GM12878 (cell line): ENCODE measurements around the gene CKS1B. TPM values are rescaled to one million over a fixed set of nuclear protein-coding genes. Genes with fewer than 3 reads are reported as not detected.

Experiments
- BACH1 ChIP-seq: fragments of 450-650 bp; IDR thresholded peaks from 2 replicates; pipeline ENCODE4 v1.6.1; 2017; ENCODE audit warnings: mild to moderate bottlenecking, borderline replicate concordance
- CBFB ChIP-seq: IDR thresholded peaks from 2 replicates; pipeline ENCODE4 v1.6.1; 2016; ENCODE audit warnings: antibody characterized with exemption, low read depth
- ETV6 ChIP-seq, 2 experiments: fragments of 450-650 bp in 1 of 2; IDR thresholded peaks in 1 of 2; conservative IDR thresholded peaks in 1 of 2; 2 replicates each; pipeline ENCODE4 v1.6.1; 2014; ENCODE audit warnings: antibody characterized with exemption in 1 of 2, borderline replicate concordance in 1 of 2, low read depth in 1 of 2, mild to moderate bottlenecking in 1 of 2, moderate library complexity in 1 of 2
- EZH2 ChIP-seq: IDR thresholded peaks from 2 replicates; pipeline ENCODE4 v1.6.1; 2012; ENCODE audit warnings: low read depth, mild to moderate bottlenecking, control low read depth, inconsistent platforms, low read length, borderline replicate concordance; ENCODE audit not compliant: control insufficient read depth
- FOS ChIP-seq: IDR thresholded peaks from 3 replicates; pipeline ENCODE4 v1.6.1; 2011; ENCODE audit warnings: borderline replicate concordance; ENCODE audit not compliant: insufficient read length; ENCODE audit errors: extremely low read depth
- FOXM1 ChIP-seq: IDR thresholded peaks from 2 replicates; pipeline ENCODE4 v1.6.1; 2012; ENCODE audit warnings: low read depth, mild to moderate bottlenecking, inconsistent platforms, low read length, moderate library complexity
- HDGF ChIP-seq: fragments of 450-650 bp; IDR thresholded peaks from 2 replicates; pipeline ENCODE4 v1.6.1; 2016; ENCODE audit warnings: antibody characterized with exemption
- IKZF2 ChIP-seq, 2 experiments: fragments of 450-650 bp; IDR thresholded peaks; 2 replicates each; pipeline ENCODE4 v1.6.1; 2017; ENCODE audit warnings: mild to moderate bottlenecking in 2 of 2, moderate library complexity in 2 of 2
- IRF4 ChIP-seq: IDR thresholded peaks from 2 replicates; pipeline ENCODE4 v1.6.1; 2011; ENCODE audit warnings: low read depth, low read length
- LARP7 ChIP-seq: fragments of 450-650 bp; IDR thresholded peaks from 2 replicates; pipeline ENCODE4 v1.6.1; 2017; ENCODE audit warnings: mild to moderate bottlenecking
- MTA2 ChIP-seq: fragments of 450-650 bp; IDR thresholded peaks from 2 replicates; pipeline ENCODE4 v1.6.1; 2016; ENCODE audit warnings: low read depth, mild to moderate bottlenecking, moderate library complexity
- NFIC ChIP-seq: IDR thresholded peaks from 2 replicates; pipeline ENCODE4 v1.6.1; 2012; ENCODE audit warnings: low read depth, mild to moderate bottlenecking, inconsistent platforms, low read length, moderate library complexity
- NFYA ChIP-seq: IDR thresholded peaks from 2 replicates; pipeline ENCODE4 v1.6.1; 2011; ENCODE audit warnings: low read depth, mild to moderate bottlenecking, low read length, improper control_type of control experiment, borderline replicate concordance
- PAX8 ChIP-seq: fragments of 450-650 bp; IDR thresholded peaks from 2 replicates; pipeline ENCODE4 v1.6.1; 2017; ENCODE audit warnings: mild to moderate bottlenecking, moderate library complexity
- PML ChIP-seq: IDR thresholded peaks from 2 replicates; pipeline ENCODE4 v1.6.1; 2012; ENCODE audit warnings: low read length, inconsistent platforms
- POLR2AphosphoS5 ChIP-seq: IDR thresholded peaks from 2 replicates; pipeline ENCODE4 v1.6.1; 2011; ENCODE audit warnings: mild to moderate bottlenecking, low read length, inconsistent platforms
- RAD51 ChIP-seq: fragments of 450-650 bp; IDR thresholded peaks from 2 replicates; pipeline ENCODE4 v1.6.1; 2016; ENCODE audit warnings: moderate library complexity, mild to moderate bottlenecking, inconsistent platforms
- RB1 ChIP-seq: fragments of 450-650 bp; formaldehyde crosslinking; IDR thresholded peaks from 2 replicates; pipeline ENCODE4 v1.6.1; 2017; ENCODE audit warnings: mild to moderate bottlenecking, borderline replicate concordance
- SIN3A ChIP-seq: IDR thresholded peaks from 2 replicates; pipeline ENCODE4 v1.6.1; 2012; ENCODE audit warnings: low read depth, low read length, improper control_type of control experiment
- SREBF2 ChIP-seq: IDR thresholded peaks from 2 replicates; pipeline ENCODE4 v1.6.1; 2012; ENCODE audit warnings: mild to moderate bottlenecking, low read length
- STAT3 ChIP-seq: IDR thresholded peaks from 2 replicates; pipeline ENCODE4 v1.6.1; 2011; ENCODE audit warnings: low read depth, low read length, improper control_type of control experiment
- TBL1XR1 ChIP-seq: IDR thresholded peaks from 2 replicates; pipeline ENCODE4 v1.6.1; 2012; ENCODE audit warnings: low read depth, low read length, improper control_type of control experiment
- YBX1 ChIP-seq: fragments of 450-650 bp; IDR thresholded peaks from 2 replicates; pipeline ENCODE4 v1.6.1; 2016; ENCODE audit warnings: antibody characterized with exemption
- ZBED1 ChIP-seq: IDR thresholded peaks from 2 replicates; pipeline ENCODE4 v1.6.1; 2016; ENCODE audit warnings: borderline replicate concordance
- ZNF207 ChIP-seq: fragments of 450-650 bp; IDR thresholded peaks from 2 replicates; pipeline ENCODE4 v1.6.1; 2014; ENCODE audit warnings: antibody characterized with exemption, mild to moderate bottlenecking, borderline replicate concordance
- ZNF24 ChIP-seq: fragments of 450-650 bp; IDR thresholded peaks from 2 replicates; pipeline ENCODE4 v1.6.1; 2017; ENCODE audit warnings: antibody characterized with exemption, mild to moderate bottlenecking
- ZNF274 ChIP-seq: IDR thresholded peaks from one replicate; pipeline ENCODE4 v1.8.0; 2011; ENCODE audit not compliant: insufficient read length, insufficient read depth
- polyA plus RNA-seq, 11 experiments: library from polyadenylated mRNA; depleted of rRNA in 4 of 11; unstranded in 6 of 11; stranded (reverse) in 5 of 11; fragments of >200 nt; fragmentation: Nextera tagmentation in 4 of 11; fragmentation: Illumina TruSeq in 1 of 11; extraction: Ambion mirVana in 4 of 11; extraction: Trizol in 1 of 11; gene quantifications; 1 replicate in 1 of 11; 2 replicates in 10 of 11; pipeline versions ENCODE4 v1.2.1 to v1.2.3, GENCODE V29; 2011 to 2016; ENCODE audit warnings: inconsistent platforms in 2 of 11, missing spikeins in 2 of 11, low read depth in 1 of 11
- total RNA-seq, 4 experiments: library from RNA; depleted of rRNA in 3 of 4; stranded (reverse); fragments of >200 nt in 3 of 4; fragmentation: Illumina TruSeq in 1 of 4; extraction: Trizol in 1 of 4; gene quantifications; 2 replicates each; pipeline versions ENCODE4 v1.2.1 to v1.2.3, GENCODE V29; 2013 to 2021
- TF ChIP-seq, protein P1 (sequence below): IDR thresholded peaks from 2 replicates; pipeline ENCODE4 v1.6.1; 2011; ENCODE audit warnings: borderline replicate concordance, low read depth, mild to moderate bottlenecking, moderate library complexity, mixed read lengths, low read length; ENCODE audit not compliant: insufficient read depth; ENCODE audit errors: extremely low read length
- TF ChIP-seq, protein P2 (sequence below): fragments of 450-650 bp; conservative IDR thresholded peaks from 2 replicates; pipeline ENCODE4 v1.6.1; 2017; ENCODE audit warnings: mild to moderate bottlenecking, moderate library complexity
- TF ChIP-seq, protein P3 (sequence below): IDR thresholded peaks from 2 replicates; pipeline ENCODE4 v1.6.1; 2012; ENCODE audit warnings: low read depth, low read length, improper control_type of control experiment

CKS1B gene
- total and polyA plus RNA-seq, 10 of the 15 experiments (the other 5 are each of a cell fraction or from before 2014, with no cell fraction given) = 125 to 608 (median 364) TPM

DNA sequence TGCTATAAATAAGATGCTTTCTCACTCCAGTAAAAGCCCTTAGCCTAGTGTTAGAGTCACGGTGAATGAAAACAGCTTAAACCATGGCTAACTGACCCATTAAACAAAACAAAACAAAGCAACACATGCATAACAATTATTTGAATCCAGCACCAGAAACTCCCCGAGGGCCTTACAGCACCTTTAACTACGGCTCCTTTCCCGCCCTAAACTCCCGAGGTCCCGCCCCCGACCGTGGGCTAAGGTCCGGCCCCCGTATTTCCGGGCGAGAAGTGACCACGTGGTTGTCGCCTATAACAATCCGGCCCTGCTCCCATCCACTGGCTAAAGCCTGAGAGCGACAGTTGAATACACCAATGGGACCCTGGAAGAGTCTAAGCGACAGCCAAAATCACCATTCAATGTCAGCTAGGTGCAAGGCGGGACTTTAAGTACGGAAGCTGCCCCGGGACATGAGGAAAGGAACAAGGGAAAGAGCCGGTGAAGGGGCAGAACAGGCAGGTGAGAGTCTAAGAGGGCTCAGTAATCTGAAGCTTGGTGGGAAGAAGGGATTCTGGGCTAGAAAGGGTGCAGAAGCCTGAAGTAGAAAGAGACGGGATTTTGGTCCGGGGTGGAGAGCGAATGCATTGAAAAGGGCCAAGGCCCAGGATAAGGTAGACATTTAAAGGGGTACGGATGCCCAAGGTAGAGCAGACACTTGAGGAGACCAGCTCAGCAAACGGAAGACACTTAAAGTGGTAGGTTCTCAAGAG is 8.6 kb downstream of the CKS1B start, which contains the start of gene FLAD1 (continued):
- TF ChIP-seq HDGF (0 out of 2 replicates have a peak, but pooled peaks have one; percentile 22), SIN3A (peak; percentile 74; the same call in 1 of the 2 replicates), ZNF274 (no peak), CBFB (0 out of 2 replicates have a peak, but pooled peaks have one; percentile 56), YBX1 (no peak), RB1 (peak; percentile 97), PAX8 (no peak), ZBED1 (no peak), POLR2AphosphoS5 (peak; percentile 85), PML (peak; percentile 82), FOXM1 (peak; percentile 67; the same call in 1 of the 2 replicates), TBL1XR1 (0 out of 2 replicates have a peak, but pooled peaks have one; percentile 16), FOS (peak; percentile 93), ZNF24 (no peak), LARP7 (no peak), NFIC (peak; percentile 72), STAT3 (no peak), RAD51 (peak; percentile 97), EZH2 (no peak), ZNF207 (peak; percentile 80), MTA2 (no peak), BACH1 (no peak), SREBF2 (no peak), ETV6 (conservative IDR thresholded peaks at IDR 0.05 in 1 of 2, IDR thresholded peaks at IDR 0.05 in 1 of 2; ENCODE audit: borderline replicate concordance in 1 of 2, low read depth in 1 of 2) (no peak), IRF4 (peak; percentile 6; the same call in 1 of the 2 replicates), NFYA (peak; percentile 99), IKZF2 (IDR thresholded peaks at IDR 0.05) (peak; percentile 19 to 86; a peak in 3 of 4 replicates)
- TF ChIP-seq, protein P1, sequence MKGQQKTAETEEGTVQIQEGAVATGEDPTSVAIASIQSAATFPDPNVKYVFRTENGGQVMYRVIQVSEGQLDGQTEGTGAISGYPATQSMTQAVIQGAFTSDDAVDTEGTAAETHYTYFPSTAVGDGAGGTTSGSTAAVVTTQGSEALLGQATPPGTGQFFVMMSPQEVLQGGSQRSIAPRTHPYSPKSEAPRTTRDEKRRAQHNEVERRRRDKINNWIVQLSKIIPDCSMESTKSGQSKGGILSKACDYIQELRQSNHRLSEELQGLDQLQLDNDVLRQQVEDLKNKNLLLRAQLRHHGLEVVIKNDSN = peak; percentile 81
- TF ChIP-seq, protein P2, sequence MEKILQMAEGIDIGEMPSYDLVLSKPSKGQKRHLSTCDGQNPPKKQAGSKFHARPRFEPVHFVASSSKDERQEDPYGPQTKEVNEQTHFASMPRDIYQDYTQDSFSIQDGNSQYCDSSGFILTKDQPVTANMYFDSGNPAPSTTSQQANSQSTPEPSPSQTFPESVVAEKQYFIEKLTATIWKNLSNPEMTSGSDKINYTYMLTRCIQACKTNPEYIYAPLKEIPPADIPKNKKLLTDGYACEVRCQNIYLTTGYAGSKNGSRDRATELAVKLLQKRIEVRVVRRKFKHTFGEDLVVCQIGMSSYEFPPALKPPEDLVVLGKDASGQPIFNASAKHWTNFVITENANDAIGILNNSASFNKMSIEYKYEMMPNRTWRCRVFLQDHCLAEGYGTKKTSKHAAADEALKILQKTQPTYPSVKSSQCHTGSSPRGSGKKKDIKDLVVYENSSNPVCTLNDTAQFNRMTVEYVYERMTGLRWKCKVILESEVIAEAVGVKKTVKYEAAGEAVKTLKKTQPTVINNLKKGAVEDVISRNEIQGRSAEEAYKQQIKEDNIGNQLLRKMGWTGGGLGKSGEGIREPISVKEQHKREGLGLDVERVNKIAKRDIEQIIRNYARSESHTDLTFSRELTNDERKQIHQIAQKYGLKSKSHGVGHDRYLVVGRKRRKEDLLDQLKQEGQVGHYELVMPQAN = peak; percentile 64
- TF ChIP-seq, protein P3, sequence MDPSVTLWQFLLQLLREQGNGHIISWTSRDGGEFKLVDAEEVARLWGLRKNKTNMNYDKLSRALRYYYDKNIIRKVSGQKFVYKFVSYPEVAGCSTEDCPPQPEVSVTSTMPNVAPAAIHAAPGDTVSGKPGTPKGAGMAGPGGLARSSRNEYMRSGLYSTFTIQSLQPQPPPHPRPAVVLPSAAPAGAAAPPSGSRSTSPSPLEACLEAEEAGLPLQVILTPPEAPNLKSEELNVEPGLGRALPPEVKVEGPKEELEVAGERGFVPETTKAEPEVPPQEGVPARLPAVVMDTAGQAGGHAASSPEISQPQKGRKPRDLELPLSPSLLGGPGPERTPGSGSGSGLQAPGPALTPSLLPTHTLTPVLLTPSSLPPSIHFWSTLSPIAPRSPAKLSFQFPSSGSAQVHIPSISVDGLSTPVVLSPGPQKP = peak; percentile 62; the same call in 1 of the 2 replicates
